NT2/D1 (cell line): Measurements from ENCODE around the gene GABBR2.

Experiments
- YY1 ChIP-seq: IDR thresholded peaks from 2 replicates; pipeline ENCODE4 v1.6.1; 2011; ENCODE audit not compliant: insufficient read length, insufficient read depth
- ZNF274 ChIP-seq: IDR thresholded peaks from 2 replicates; pipeline ENCODE4 v1.6.1; 2011; ENCODE audit warnings: mild to moderate bottlenecking, low read depth, low read length

DNA sequence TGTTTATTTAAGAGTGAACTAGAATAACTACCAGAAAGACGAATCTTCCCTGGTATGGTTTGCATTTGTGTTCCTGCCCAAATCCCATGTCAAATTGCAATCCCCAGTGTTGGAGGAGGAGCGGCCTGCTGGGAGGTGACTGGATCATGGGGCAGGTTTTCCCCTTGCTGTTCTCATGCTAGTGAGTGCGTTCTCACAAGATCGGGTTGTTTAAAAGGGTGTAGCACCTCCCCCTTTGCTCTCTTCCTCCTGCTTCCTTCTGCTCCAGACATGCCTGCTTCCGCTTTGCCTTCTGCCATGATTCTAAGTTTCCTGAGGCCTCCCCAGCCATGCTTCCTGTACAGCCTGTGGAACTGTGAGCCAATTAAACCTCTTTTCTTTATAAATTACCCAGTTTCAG is 242.9 kb downstream of the GABBR2 start:
- TF ChIP-seq YY1 (no peak), ZNF274 (no peak)
